ENCODE data around the gene NCS1. TPM values are rescaled to one million over a fixed set of nuclear protein-coding genes. Genes with fewer than 3 reads are reported as not detected.
"Not testable (repeated sequence)": the region's sequence is repeated elsewhere in the genome, so short reads cannot be mapped to it uniquely, and the experiment has no call there.

The NCS1 gene
- total RNA-seq, 2 experiments from 2014 or later, result 19.2 to 21.8 TPM

DNA sequence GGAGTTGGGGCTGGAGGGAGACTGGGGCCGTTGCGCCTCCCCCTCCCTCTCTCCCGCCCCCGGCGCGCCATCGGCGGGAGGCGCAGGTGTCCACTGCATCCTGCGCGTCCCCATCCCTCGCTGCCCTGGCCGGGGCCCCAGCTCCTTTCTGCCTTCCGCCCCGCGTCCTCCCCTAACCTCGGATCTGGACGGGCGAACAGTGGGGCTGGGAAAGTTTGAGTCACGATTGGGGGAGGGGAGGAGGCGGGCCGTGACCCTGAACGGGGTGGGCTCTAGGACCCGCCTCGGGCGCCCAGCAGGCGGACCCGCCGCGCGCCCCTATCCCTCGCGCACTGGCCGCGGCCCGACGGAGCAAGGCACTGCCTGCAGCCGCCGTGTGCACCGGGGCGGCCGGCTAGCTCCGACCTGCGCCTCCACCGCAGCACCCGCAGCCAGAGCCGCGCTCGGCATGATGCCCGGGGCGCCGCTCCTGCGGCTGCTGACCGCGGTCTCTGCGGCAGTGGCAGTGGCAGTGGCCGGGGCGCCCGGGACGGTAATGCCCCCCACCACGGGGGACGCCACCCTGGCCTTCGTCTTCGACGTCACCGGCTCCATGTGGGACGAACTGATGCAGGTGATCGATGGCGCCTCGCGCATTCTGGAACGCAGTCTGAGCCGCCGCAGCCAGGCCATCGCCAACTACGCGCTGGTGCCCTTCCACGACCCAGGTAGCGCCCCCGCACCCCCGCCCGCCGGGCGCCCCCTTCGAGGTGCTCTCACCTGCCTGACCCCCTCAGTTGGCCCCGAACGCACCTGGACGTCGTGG, 93.4 kb downstream of the NCS1 start, which contains the start of gene HMCN2:
Gene HMCN2, plus strand, starts transcription at position 330 of the 805 bp plus-strand sequence. Its CDS starts 119 bp downstream, at position 449.
- CTCF ChIA-PET, result no interaction called here

DNA sequence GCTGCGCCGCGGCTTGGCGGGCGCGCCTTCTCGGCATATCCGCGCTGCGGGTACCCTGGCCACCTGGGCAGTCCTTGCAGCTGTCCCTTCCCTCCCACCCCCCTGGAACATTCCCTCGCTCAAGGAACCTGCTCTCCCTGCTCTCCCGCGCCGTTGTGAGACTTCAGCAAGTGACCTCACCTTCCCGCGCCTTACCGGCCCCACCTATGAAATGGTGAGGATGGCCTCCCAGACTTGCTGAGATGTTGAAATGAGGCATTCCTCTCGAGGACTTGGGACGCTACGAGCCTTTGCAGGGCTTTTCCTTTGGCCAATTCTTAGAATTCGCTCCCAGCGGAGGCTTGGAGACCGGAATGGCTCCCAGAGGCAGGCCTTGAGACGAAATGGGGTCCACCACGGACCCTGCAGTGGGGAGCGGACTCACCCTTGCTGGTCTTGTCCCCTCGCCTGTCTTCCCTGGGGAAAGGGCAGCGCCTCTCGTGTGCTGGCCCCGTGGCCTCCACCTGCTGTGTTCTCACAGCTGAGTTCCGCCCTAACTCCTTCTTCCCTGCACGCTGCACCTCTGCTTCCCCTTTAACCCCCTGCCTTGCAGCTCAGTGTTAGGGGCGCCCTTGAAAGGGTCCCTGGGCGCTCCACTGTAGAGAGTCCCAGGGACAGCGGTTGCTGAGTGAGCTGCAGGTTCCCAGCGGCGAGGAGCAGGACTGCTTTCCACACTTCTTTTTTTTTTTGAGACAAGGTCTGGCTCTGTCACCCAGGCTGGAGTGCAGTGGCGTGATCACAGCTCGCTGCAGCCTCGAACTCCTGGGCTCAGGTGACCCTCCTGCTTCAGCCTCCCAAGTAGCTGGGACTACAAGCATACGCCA, 94.3 kb downstream of the NCS1 start:
- ChIA-PET POLR2A (no interaction called here), CTCF (interaction anchor here (1.1 kb wide), 1 partner anchor 30 kb away, joined by 3 read pairs; no protein-coding TSS in a partner anchor)

More for the DNA sequence above, 93.4 kb downstream of the NCS1 start, which contains the start of gene HMCN2:
- POLR2A ChIA-PET, result interaction anchor here (0.6 kb wide), 1 partner anchor 155 kb away, joined by 6 read pairs; no protein-coding TSS in a partner anchor

DNA sequence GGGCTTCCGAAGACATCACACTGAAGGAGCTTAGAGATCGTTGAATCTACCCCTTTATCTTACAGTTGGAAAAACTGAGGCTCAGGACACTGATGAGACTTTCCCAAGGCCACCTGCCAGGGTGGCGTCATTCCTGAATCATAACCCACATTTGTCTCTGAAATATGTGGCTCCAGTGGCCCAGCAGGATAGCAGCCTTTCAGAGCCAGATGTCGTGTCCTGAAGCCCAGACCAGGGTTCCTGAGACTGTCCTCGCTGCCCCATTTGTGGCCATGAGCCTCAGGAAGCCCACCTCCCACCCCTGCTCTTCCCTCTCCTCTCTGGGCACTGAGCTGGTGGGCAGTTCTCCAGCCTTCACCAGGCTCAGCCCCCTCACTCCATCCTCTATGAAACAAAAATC, 95.7 kb downstream of the NCS1 start:
- CTCF ChIA-PET, result interaction anchor here (1.1 kb wide), 1 partner anchor 32 kb away, joined by 3 read pairs; no protein-coding TSS in a partner anchor
- POLR2A ChIA-PET, result no interaction called here

DNA sequence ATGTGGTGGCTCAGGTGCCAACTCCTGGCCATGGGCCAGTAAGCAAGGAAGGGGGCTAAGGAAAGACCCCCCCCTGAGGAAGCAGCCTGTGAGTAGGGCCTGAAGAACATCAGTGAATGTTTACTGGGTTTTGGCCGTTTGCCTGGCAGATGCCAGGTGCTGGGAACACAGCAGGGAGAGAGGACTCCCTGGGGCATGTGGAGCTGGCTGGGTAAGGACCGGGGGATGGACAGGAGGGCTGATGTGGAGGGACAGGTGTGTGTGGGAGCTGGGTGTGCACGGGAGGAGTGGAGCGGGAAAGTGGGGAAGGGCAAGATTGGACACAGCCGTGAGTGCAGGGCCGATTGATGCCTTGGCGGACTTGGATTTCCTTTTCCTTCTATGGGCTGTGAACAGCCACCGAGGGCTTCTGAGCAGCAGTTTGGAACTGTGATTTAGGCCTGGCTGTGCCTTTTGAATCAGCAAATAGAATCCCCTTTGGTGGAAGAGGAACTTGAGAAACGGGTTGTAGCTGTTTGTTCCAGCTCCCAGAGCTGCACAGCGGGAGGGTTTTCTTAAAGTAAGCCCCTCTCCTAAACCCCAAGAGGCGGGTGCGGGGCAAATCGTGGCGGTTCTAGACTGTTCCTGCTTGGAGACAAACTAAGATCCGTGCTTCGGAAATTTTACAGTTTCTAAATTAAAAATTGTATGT, 96.5 kb downstream of the NCS1 start:
- ChIA-PET CTCF (no interaction called here), POLR2A (no interaction called here)

DNA sequence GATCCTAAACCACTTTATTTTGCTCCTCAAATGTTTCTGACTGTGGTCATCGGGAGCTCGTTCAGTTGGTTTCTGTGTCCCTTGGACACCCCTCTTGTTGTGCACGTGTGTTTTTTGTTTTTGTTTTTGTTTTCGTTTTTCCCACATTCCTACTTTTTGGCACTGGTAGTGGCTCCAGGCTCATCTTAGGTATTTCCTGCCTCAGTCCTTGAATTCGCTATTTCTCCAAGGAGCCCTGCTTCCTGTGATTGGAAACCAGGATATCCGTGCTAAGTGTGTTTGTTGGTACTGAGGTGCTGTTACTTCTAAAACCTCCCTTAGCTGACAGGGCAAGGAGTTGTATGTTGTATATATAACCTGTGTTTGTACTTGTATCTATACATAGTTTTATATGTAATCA, 99.3 kb downstream of the NCS1 start:
- POLR2A ChIA-PET, result no interaction called here
- CTCF ChIA-PET, result no interaction called here

DNA sequence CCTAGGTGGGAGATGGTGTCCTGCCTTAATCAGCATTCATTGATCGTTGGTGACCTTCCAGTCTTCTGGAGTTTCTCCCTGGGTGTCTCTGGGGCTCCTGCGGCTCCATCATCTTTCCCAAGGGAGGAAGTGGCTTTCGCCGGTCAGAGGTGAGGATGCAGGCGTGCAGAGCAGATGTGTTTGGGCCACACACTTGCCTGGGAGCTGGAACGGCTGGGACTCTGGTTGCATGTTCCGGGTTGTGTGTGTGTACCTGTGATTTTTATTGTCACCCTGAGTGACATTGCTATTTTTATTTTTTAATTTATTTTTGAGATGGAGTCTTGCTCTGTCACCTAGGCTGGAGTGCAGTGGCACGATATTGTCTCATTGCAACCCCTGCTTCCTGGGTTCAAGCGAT, 103.0 kb downstream of the NCS1 start:
- POLR2A ChIA-PET, result no interaction called here
- CTCF ChIA-PET, result no interaction called here

DNA sequence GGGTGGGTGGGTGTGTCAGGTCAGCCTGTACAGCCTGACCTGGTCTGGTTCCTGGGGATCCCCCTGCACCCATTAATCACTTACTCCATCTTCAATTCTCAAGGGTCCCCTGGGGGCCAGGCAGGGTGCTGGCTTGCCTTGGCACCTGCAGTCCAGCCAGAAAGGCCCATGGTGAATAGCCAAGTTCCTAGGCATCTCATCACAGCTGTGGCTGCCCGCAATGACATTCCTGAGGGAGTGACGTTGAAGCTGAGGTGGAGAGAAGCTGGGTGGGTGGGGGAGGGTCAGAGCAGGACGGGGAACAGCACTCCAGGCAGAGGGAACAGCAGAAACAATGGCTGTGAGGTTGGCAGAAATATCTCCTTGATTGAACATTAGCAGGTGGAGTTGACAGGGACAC, 103.9 kb downstream of the NCS1 start:
- ChIA-PET POLR2A (no interaction called here), CTCF (no interaction called here)

DNA sequence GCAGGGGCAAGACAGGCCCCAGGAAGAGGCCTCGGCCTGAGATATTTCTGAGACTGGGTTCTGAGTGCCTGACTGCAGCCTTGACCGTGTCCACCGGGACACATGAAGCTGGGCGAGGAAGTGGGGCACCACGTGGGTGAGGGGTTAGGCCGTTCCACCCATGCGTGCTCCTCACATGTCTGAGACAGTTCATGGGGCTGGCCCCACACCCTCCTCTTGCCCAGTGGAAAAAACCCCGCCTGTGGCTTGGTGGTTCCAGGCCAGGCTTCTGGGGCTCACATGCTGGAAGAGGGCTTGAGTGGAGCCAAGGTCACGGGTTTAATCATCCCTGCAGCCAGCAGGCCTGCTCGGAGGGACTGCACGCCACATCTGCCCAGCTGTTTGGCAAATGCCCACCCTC, 104.8 kb downstream of the NCS1 start:
- ChIA-PET POLR2A (no interaction called here), CTCF (no interaction called here)

DNA sequence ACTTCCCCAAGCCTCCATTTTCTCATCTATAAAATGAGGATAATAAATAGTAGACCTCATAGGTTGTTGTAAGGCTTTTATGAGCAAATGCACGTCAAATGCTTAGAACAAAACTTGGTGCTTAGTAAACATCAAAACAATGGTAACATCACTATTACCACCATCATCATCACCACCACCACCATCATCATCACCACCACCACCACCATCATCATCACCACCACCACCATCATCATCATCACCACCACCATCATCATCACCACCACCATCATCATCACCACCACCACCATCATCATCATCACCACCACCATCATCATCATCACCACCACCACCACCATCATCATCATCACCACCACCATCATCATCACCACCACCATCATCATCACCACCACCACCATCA, 105.3 kb downstream of the NCS1 start:
- POLR2A ChIA-PET, CTCF ChIA-PET: not testable (repeated sequence)

DNA sequence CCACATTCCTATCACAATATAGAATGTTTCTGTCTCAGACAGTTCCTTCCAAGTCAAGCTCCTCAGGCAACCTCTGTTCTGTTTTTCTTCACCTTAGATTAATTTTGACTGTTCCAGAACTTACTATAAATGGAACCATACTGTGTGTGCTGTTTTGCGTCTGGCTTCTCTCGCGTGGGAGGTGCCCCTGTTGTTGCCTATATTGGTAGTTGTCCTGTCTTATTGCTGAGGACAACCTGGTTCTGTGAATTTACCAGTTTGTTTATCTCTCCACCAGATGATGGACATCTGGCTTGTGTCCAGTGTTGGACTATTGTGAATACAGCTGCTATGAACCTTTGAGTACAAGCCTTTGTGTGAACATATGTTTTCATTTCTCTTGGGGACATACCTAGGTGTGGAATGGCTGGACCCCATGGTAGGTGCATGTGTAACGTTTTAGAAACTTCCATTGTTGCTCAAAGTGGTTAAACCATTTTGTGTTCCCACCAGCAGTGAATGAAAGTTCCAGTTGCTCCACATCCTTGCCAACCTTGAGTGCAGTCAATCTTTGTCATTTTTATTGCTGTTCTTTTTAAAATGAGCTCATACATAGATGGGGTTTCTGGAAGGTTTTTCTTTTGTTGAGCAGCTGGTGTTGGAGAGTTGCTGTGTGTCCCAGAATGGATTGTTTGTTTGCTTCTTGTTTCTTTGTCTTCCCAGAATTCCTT, 111.5 kb downstream of the NCS1 start:
- CTCF ChIA-PET, result no interaction called here
- POLR2A ChIA-PET, result no interaction called here

DNA sequence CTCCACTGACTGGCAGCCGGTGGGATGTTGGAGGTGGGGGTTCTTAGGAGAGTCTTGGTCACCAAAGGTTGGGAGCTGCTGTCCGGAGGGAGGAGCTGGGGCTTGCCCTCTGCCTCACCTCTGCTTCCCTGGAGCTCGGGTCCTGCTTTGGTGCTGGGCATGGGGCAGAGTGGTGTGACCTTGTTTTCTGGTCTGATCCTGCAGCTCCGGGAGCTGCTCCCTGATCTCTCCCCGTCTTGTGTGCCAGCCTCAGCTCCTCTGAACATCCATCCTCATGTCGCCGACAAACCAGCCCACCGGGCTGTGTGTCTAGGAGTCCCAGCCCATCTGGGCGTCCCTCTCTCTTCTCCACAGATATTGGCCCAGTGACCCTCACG, 112.0 kb downstream of the NCS1 start:
- POLR2A ChIA-PET, result no interaction called here
- CTCF ChIA-PET, result interaction anchor here (0.5 kb wide), 1 partner anchor 389 kb away, joined by 5 read pairs; no protein-coding TSS in a partner anchor

DNA sequence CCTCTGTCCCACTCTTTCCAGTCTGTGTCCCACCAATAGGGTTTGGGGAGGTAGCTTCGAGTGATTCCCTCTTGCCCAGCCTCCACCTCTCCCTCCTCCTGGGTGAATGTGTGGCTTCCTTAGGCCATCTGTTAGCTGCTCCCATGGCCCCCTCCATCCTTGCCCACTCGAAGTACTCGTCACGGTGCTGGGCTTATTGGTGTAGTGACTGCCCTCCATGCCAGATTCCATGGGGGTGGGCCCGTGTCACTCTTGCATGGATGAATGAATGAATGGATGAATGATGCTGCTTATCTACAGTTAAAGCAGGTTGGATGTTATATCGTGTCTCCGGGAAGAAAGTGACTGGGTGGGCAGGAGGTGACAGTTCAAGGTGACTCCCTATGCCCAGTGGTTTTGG, 112.5 kb downstream of the NCS1 start:
- CTCF ChIA-PET, result interaction anchor here (0.5 kb wide), 1 partner anchor 389 kb away, joined by 5 read pairs; no protein-coding TSS in a partner anchor
- POLR2A ChIA-PET, result no interaction called here

DNA sequence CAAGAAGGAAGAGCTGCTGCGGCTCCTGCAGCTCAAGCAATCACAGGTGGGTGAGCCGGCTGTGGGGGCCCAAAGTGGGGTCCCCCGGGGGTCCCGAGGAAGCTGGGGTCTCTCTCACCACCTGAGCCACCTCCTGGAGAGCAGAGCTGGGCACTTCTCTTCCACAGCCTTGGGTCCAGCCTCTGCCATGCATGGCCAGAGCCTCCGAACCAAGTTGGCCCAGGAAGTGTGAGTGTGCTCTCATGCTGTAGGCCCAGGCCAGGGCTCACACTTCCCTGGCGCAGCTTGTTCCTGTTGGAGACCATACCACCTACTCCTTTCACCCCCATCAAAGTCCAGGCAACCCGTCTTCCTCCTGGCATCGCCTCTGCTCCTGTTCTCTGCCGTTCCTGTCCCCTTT, 113.1 kb downstream of the NCS1 start:
- ChIA-PET CTCF (interaction anchor here (0.6 kb wide), 1 partner anchor 389 kb away, joined by 3 read pairs; no protein-coding TSS in a partner anchor), POLR2A (no interaction called here)

DNA sequence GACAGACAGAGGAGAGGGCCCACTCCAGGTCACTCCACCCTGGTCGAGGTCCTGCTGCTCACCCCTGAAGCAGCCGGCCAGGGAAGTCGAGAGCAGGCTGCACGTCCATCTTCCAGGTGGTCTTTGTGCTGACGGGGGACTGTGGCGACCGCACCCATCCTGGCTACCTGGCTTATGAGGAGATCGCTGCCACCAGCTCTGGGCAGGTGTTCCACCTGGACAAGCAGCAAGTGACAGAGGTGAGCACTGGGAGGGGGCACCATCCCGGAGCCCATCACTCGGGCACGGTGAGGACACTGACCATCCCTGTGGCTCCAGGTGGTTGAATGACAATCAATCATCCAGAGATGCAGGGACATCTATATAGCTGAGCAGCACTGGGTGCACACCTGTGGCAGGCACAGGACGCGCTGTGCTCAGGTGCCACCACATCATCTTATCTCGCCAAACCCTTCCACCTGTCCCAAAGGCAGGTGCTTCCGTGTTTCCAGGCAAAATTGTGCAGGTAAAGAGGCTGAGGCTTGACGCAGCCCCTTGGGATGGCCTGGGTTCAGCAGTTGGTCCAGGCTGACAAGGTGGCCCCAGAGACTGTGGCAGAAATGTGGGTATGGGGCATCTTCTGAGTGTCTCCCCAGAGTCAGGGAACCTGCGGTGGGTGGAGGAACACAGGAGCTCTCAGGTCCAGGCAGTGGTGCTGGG, 114.0 kb downstream of the NCS1 start:
- POLR2A ChIA-PET, result no interaction called here
- CTCF ChIA-PET, result no interaction called here

Other genes with a start within 250 kb of the NCS1 start
- 100 to 1,000 TPM; 205 to 207 TPM for gene FNBP1, start 129.2 kb upstream of the NCS1 start, total RNA-seq
- 10 to 100 TPM; 19.6 to 20.4 TPM for gene GPR107, start 118.5 kb upstream of the NCS1 start, total RNA-seq
- not detected for gene HMCN2, start 93.4 kb downstream of the NCS1 start, total RNA-seq

Measured in activated CD8-positive, alpha-beta memory T cell treated with anti-CD3 and anti-CD28 coated beads for 36 hours (primary cell).